ENCODE results near the gene DDX6. TPM values are rescaled to one million over a fixed set of nuclear protein-coding genes. Genes with fewer than 3 reads are reported as not detected.
"Not testable (repeated sequence)": the region's sequence is repeated elsewhere in the genome, so short reads cannot be mapped to it uniquely, and the experiment has no call there.

DDX6 gene
- total and polyA plus RNA-seq, 4 donors: 11.3 to 98.4 (median 43.8) TPM

- no peak for DNase-seq (ENCODE audit: low spot score)
- 81% methylated on average over 8 of the region's 8 CpGs for WGBS
- Histone ChIP-seq H3K4me3 (ENCODE audit: low read depth in 1 of 3, low read length in 3 of 3) (no peak overlapping the region), H3K27me3 (ENCODE audit: control insufficient read depth in 4 of 4, insufficient read depth in 4 of 4, low read length in 3 of 4) (no peaks in the 10 kb centered on the region), H3K27ac (ENCODE audit: low read depth in 1 of 2, low read length in 2 of 2) (no peak overlapping the region), H3K9me3 (ENCODE audit: control insufficient read depth in 4 of 4, low read length in 3 of 4) (no peaks in the 10 kb centered on the region), H3K4me1 (ENCODE audit: control insufficient read depth in 4 of 4, insufficient read depth in 4 of 4, low read length in 3 of 4) (peaks cover 13 to 30% (median 24%) of the 10 kb centered on the region in 4 donors), H3K9ac (ENCODE audit: low read depth in 1 of 2, low read length in 2 of 2) (no peak overlapping the region), H3K36me3 (ENCODE audit: control insufficient read depth in 4 of 4, insufficient read depth in 3 of 4, low read depth in 1 of 4, low read length in 3 of 4) (peaks cover 9 to 24% (median 16%) of the 10 kb centered on the region in 4 donors)
- TF ChIP-seq FOXA2 (IDR thresholded peaks at IDR 0.05): no peak
- TF ChIP-seq ATF3 (IDR thresholded peaks at IDR 0.05): no peak
- no peak for TF ChIP-seq RXRA (IDR thresholded peaks at IDR 0.05)
- TF ChIP-seq FOXA1 (IDR thresholded peaks at IDR 0.05): no peak
- TF ChIP-seq HNF4A (conservative IDR thresholded peaks at IDR 0.05): no peak
- TF ChIP-seq EGR1 (IDR thresholded peaks at IDR 0.05; ENCODE audit: low read depth in 2 of 2): no peak
Observed at GRCh38 chr11:118783724-118784495, 7.1 kb downstream of the DDX6 start.

- H3K9ac ChIP-seq (ENCODE audit: low read depth in 1 of 2, low read length in 2 of 2); DNase-seq (ENCODE audit: low spot score); H3K27me3 ChIP-seq (ENCODE audit: control insufficient read depth in 4 of 4, insufficient read depth in 4 of 4, low read length in 3 of 4); H3K27ac ChIP-seq (ENCODE audit: low read depth in 1 of 2, low read length in 2 of 2); H3K9me3 ChIP-seq (ENCODE audit: control insufficient read depth in 4 of 4, low read length in 3 of 4); H3K4me3 ChIP-seq (ENCODE audit: low read depth in 1 of 3, low read length in 3 of 3): not testable (repeated sequence)
- Histone ChIP-seq H3K36me3 (ENCODE audit: control insufficient read depth in 4 of 4, insufficient read depth in 3 of 4, low read depth in 1 of 4, low read length in 3 of 4) (peaks cover 15 to 28% (median 21%) of the 10 kb centered on the region in 4 donors), H3K4me1 (ENCODE audit: control insufficient read depth in 4 of 4, insufficient read depth in 4 of 4, low read length in 3 of 4) (peaks cover 16 to 30% (median 25%) of the 10 kb centered on the region in 4 donors)
- WGBS: 85% methylated on average over 5 of the region's 5 CpGs
Observed at GRCh38 chr11:118783324-118783723, 7.6 kb downstream of the DDX6 start.

GRCh38 chr11:118778898-118779297, 12.1 kb downstream of the DDX6 start:
- H3K27me3 ChIP-seq (ENCODE audit: control insufficient read depth in 4 of 4, insufficient read depth in 4 of 4, low read length in 3 of 4): no peaks in the 10 kb centered on the region
- DNase-seq (ENCODE audit: low spot score): no peak
- H3K4me1 ChIP-seq (ENCODE audit: control insufficient read depth in 4 of 4, insufficient read depth in 4 of 4, low read length in 3 of 4): peaks cover 11 to 26% (median 19%) of the 10 kb centered on the region in 4 donors
- H3K27ac ChIP-seq (ENCODE audit: low read depth in 1 of 2, low read length in 2 of 2): peak overlapping the region in 1 of 2 donors; percentile 52
- H3K9ac ChIP-seq (ENCODE audit: low read depth in 1 of 2, low read length in 2 of 2): no peak overlapping the region
- WGBS: 38% methylated on average over 5 of the region's 5 CpGs
- TF ChIP-seq GABPA (IDR thresholded peaks at IDR 0.05 in 1 of 2, conservative IDR thresholded peaks at IDR 0.05 in 1 of 2) (no peak), RAD21 (IDR thresholded peaks at IDR 0.05) (peak in 1 of 2 donors; percentile 4), TAF1 (conservative IDR thresholded peaks at IDR 0.05) (no peak), MAX (IDR thresholded peaks at IDR 0.05) (peak; percentile 12), FOXA1 (IDR thresholded peaks at IDR 0.05) (no peak), FOXA2 (IDR thresholded peaks at IDR 0.05) (no peak), REST (IDR thresholded peaks at IDR 0.05) (no peak), RXRA (IDR thresholded peaks at IDR 0.05) (peak; percentile 79 to 91), HNF4A (conservative IDR thresholded peaks at IDR 0.05) (peak; percentile 40 to 56), ATF3 (IDR thresholded peaks at IDR 0.05) (no peak), ZBTB33 (IDR thresholded peaks at IDR 0.05) (no peak), EGR1 (IDR thresholded peaks at IDR 0.05; ENCODE audit: low read depth in 2 of 2) (no peak), HNF4G (IDR thresholded peaks at IDR 0.05) (no peak), NR2F2 (IDR thresholded peaks at IDR 0.05) (peak; percentile 87), YY1 (IDR thresholded peaks at IDR 0.05) (no peak), CTCF (IDR thresholded peaks at IDR 0.05; ENCODE audit: low read depth, low read length, missing input control) (no peak), JUND (IDR thresholded peaks at IDR 0.05) (no peak), SP1 (IDR thresholded peaks at IDR 0.05) (peak; percentile 34)
- no peak overlapping the region for H3K4me3 ChIP-seq (ENCODE audit: low read depth in 1 of 3, low read length in 3 of 3)
- peaks cover 16 to 45% (median 34%) of the 10 kb centered on the region in 4 donors for H3K36me3 ChIP-seq (ENCODE audit: control insufficient read depth in 4 of 4, insufficient read depth in 3 of 4, low read depth in 1 of 4, low read length in 3 of 4)
- no peaks in the 10 kb centered on the region for H3K9me3 ChIP-seq (ENCODE audit: control insufficient read depth in 4 of 4, low read length in 3 of 4)

Measured in liver (tissue), 9 donors.